Right lobe of liver (tissue), 4 donors: ENCODE measurements around the gene ADAMTS14.

ENCODE experiments used
- CTCF ChIP-seq, 4 donors: fragments of 200-600 bp in 3 of 4; fragments of 450-650 bp in 1 of 4; IDR thresholded peaks; one replicate each; pipeline versions ENCODE4 v1.5.1 to v1.8.0; 2016 to 2022; ENCODE audit warnings: antibody characterized with exemption in 4 of 4, mild to moderate bottlenecking in 2 of 4
- POLR2A ChIP-seq: fragments of 450-650 bp; IDR thresholded peaks from one replicate; pipeline ENCODE4 v1.6.1; 2017; ENCODE audit warnings: antibody characterized with exemption, mild to moderate bottlenecking
- donor health status: DM: no; HTN: no; CAD: no.
- donor health status: DM: no; HTN: no; CAD: no.
- donor health status: DM: no; HTN: yes; CAD: no.

GRCh38 chr10:70677016-70677415 lies 4.7 kb downstream of the ADAMTS14 start:
- TF ChIP-seq POLR2A (no peak), CTCF (IDR thresholded peaks at IDR 0.05) (no peak)
